Measurements from ENCODE around the gene ALDH8A1. TPM values are rescaled to one million over a fixed set of nuclear protein-coding genes. Genes with fewer than 3 reads are reported as not detected.

ALDH8A1 gene
- total and polyA plus RNA-seq, 2 of the 8 experiments (the other 6 are each of a cell fraction or from before 2014, with no cell fraction given), result 0.08 to 0.28 TPM

GRCh38 chr6:134925800-134926199 lies 24.1 kb downstream of the ALDH8A1 start (continued):
- no peak for TF ChIP-seq GTF2F1 (IDR thresholded peaks at IDR 0.05; ENCODE audit: borderline replicate concordance, low read depth, low read length)
- TF ChIP-seq POLR2AphosphoS5 (IDR thresholded peaks at IDR 0.05; ENCODE audit: low read depth, low read length), result no peak
- no peak for TF ChIP-seq MAFK (IDR thresholded peaks at IDR 0.05; ENCODE audit: low read depth, low read length)
- no peak for TF ChIP-seq RAD21 (IDR thresholded peaks at IDR 0.05 in 1 of 2, conservative IDR thresholded peaks at IDR 0.05 in 1 of 2; ENCODE audit: low read depth in 2 of 2, low read length in 2 of 2)
- no peak for TF ChIP-seq CTCF (IDR thresholded peaks at IDR 0.05; ENCODE audit: control extremely low read depth in 1 of 3, insufficient read depth in 1 of 3, low read depth in 1 of 3, low read length in 3 of 3)
